Activated naive CD4-positive, alpha-beta T cell treated with anti-CD3 and anti-CD28 coated beads, Interleukin-2, amount 50 U/mL, for 16 hours (primary cell): ENCODE results near the gene SLC2A4.
A peak's percentile ranks its signal among the peaks of the same experiment; 100 is the strongest.
"Not testable (repeated sequence)": the region's sequence is repeated elsewhere in the genome, so short reads cannot be mapped to it uniquely, and the experiment has no call there.

Source experiments
- DNase-seq: peaks from one replicate; pipeline ENCODE4 v3.0.0-alpha.2; 2020

SLC2A4 gene

DNA sequence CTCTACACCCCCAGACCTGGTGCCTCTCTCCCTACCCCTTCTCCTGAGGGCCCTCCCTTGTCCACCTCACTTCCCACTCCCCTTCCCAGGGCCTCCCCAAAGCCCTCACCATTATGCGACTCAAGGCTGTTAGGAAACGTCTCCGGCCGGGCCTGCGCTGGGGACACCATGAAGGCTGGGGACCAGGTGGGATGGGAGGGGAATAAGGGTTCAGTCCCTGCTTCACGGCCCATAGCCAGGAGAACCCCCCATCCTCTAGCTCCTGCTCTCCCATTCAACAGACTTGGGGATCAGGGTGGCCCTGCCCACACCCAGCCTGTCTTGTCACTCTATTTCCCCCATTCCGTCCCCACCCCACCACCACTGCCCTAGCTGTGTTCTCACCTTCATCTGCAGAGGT is 45.5 kb downstream of the SLC2A4 start:
- no peak for DNase-seq

DNA sequence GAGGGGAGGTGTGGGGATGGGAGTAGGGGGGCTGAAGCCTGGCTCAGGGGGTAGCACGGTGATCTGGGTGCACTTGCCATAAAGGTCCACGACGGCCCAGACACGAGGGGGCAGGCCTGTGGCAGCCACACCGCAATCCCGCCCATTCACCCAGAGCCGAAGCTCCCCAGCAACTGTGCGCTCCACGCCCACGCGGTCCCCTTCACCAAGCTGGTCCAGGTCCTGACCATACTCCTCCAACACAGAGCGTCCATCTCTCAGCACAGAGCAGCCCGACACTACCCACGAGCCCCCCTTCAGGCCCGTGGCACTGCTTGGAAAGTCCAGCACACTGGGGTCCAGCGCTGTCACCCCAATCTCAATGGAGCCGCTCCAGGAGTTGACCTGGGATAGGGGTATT is 46.0 kb downstream of the SLC2A4 start:
- no peak for DNase-seq

DNA sequence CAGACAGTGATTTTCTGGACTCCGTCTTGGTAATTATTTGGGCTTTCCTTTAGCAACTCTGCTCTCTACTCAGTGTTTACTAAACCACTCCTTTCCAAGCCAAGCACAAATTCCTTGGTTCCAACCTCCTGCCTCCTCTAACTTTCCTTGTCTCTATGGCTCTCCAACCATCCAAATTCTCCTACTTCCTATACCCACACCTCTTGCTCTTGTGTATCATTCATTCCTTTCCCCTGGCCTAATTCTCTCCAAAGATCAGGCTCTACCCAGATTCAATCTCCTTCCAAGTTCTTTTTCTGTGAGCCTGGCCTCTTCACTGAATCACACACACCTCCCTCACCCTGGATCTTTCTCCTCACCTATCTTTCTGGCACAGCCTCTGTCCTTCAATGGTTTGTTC is 46.5 kb downstream of the SLC2A4 start:
- DNase-seq, result no peak

DNA sequence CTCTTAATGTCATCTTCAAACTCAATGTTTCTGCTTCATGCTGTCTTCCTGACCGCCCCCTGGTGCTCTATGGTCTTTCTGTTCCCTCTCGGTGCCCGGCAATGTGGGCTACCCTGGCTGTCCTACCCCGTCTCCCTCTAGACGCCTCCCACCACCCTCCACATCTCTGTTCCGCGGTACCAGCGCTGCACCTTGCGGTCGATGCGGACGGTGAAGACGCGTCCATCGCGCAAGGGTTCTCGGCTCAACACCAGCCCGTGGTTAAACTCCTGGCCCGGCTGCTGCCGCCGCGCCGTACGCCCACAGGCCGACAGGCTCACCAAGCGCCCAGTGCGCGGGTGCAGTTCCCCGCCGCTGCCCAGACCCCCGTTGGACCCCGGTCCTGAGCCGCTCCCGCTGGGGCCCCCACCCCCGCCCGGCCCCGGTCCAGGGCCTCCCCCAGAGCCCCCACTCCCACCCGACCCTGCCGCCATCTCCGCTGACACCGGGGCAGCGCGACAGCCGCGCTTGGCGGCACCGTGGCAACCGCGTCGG is 47.4 kb downstream of the SLC2A4 start, which contains the start of gene NEURL4:
NEURL4 (minus strand) TSS at position 496 of the 534 bp plus-strand sequence; CDS start at position 473, 23 bp downstream.
- DNase-seq, result no peak

DNA sequence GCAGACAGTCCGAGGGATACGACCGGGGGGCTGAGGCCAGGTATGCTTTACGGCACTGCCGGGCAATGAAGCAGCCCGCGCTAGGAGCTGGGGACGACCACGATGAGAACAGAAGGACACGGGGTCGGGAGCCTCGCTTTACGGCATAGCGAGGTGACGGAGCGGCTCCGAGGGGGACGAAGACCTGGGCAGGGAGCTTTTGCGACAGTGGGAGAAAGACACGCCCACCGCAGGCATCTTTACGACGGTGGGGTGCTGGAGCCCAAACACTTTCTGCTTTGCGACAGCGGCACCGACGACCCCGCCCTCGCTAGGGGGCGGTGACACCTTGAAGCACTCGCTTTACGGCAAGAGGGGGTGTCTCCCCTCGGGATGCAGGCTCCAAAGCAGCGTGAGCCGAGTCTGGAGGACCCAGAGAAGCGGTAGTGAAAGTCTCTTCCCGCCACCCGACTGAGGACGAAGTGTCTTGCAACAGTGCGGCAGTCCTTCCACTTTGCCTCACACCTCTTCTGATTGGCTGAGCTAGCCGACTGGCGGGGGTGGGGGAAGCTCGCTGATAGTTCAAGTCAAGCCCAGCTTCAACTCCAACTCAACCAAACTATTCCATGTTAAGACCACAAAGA is 48.0 kb downstream of the SLC2A4 start:
- peak; percentile 96 for DNase-seq

DNA sequence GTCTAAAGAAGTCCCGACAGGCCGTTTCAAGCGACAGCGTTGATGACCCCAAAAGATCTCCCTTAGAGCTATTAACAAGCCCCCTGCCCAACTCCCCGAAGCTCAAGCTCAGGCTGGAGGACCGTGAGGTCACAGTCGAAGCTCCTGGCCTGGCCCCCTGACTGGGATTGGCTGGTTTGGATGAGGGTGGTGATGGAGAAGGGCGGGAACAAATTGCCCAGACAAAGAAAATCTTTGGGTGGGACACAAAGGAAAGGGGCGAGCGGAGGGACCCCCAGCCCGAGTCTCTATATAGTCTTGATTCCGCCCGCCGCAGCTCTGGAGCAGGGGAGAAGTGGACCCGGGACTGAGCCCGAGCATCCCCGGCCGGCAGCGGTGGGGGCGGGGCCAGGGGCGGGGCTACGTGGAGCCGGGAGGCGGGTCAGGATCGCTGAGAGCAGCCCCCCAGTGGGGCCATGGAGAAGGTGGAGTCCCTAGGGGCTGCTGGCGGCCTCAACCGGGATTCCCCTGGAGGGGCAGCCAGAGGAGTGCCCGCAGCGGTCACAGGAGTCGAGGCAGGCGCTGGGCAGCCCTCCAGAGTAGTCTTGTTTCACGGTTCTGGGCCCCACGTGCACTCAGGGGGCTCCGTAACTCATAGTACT is 48.6 kb downstream of the SLC2A4 start:
- peak; percentile 83 for DNase-seq

DNA sequence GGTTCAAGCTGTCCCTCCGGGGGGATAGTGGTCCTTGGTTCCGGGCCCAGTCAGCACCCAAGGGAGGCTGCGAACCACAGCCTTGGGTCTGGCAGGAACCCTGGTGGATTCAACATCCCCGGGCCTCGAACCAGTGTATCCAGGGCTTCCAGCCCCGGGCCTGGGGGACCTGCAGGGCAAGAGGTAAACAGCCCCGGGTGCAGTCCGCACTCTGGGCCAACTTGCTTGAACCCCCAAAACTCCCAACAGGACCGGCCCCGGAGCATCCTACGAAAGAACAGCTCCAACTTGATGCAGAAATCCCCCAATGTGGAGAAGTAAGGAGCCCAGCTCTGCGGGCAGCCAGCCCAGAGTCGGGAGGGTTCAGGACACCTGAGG is 49.1 kb downstream of the SLC2A4 start:
- DNase-seq, result peak; percentile 12

DNA sequence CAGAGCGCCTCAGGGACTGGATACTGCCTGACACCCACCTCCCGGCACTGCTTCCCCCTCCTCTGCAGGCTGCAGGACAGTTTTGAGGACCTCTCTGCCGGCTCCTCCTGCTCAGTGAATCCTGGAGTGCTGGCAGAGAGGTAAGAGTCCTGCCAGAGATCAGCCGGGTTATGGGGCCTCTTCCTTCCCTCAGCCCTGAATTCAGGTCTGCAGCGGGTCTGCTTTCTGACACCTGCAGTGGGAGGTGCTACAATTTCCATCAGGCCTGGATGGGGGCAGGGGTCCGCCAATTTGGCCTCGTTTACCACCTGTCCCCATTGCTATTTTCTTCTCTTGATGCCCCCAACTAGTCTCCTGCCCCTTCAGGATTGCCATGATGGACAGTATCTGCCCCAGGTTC is 50.6 kb downstream of the SLC2A4 start:
- DNase-seq, result no peak

DNA sequence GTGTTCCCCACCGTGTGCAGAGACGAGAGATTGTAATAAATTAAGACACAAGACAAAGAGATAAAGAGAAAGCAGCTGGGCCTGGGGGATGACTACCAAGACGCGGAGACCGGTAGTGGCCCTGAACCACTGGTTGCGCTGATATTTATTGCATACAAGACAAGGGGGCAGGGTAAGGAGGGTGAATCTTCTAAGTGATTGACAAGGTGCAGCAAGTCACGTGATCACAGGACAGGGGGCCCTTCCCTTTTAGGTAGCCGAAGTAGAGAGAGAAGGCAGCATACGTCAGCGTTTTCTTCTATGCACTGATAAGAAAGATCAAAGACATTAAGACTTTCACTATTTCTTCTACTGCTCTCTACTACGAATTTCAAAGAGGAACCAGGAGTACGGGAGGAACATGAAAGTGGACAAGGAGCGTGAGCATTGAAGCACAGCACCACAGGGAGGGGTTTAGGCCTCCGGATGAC is 51.1 kb downstream of the SLC2A4 start:
- not testable (repeated sequence) for DNase-seq

DNA sequence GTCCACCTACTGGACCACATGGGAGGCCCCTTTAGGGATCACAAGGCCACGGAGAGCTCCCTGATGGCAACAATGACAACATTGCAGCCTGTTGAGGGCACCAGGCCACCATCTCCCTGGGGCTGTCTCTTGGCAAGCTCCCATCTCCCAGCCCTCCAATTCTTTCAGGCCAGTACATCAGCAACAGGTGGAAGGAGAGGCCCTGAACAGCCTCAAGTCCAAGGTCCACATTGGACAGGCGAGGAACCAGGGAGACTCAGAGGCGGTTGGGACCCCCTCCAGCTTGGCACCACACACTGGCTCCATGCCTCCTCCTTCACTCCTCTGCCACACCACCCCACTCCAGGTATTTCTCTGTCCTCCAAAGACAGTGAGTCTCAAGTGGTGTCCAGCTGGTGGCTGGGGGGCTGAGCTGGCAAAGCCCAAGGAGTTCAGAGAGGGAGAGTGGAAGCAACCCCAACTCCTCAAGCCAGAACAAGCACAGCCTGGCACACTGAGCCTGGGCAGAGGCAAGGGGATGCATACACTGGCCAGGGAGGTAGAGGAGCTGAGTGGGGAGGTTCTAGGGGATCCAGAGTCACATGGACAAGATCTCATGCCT is 53.5 kb downstream of the SLC2A4 start:
- DNase-seq, result no peak

DNA sequence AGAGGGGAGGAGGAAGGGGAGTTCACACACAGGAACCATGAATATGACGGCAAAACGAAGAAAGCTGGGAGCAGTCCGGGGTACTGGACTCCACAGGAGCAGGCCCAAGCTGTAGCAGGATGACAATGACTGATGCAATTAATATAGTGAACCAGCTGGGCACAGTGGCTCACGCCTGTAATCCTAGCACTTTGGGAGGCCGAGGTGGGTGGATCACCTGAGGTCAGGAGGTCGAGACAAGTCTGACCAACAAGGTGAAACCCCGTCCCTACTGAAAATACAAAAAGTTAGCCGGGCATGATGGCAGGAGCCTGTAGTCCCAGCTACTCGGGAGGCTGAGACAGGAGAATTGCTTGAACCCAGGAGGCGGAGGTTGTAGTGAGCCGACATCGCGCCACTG is 54.2 kb downstream of the SLC2A4 start:
- not testable (repeated sequence) for DNase-seq

DNA sequence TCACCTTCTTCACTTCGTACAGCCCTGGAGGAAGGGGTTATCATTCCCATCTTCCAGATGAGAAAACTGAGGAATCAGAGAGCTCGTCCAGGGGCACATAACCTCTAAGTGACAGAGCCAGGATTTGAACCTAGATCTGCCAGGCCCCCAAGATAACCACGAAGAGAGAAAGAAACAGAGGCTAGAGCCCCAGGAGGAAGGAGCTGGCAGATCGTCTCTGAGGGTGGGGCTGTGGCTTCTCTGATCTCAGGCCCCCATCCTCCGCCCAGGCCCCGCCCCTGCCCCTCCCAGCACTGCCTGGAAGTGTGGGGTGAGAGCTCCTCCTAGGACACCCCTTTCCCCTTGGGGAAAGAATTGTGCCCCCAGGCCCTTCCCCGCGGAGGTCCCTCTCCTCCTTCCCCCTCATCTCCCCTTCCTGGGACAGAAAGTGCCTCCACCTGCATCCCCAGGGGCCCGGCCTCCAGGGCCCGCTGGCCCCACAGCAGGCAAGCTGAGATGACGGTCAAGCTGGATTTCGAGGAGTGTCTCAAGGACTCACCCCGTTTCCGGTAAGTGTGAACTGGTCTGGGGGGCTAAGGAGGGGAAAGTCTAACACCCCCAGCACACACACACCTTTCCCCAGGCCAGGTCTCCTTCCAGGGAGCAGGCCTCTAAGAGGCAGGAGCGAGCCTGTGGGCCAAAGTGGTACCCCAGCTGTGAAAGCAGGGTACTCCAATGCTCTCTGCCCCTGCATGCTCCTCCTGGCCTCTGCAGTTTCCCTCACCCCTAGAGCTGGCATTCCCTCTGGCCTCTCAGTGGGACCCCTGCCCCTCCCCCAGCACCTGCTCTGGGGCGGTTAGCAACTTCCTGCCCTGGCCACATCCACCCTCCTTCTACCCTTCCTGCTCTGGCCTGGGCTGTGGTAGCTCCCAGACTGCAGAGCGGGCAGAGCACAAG is 55.0 kb downstream of the SLC2A4 start, which contains the start of gene ACAP1:
ACAP1 (plus strand) TSS at position 290 of the 936 bp plus-strand sequence; CDS start at position 496, 206 bp downstream.
- DNase-seq, result peak; percentile 83

DNA sequence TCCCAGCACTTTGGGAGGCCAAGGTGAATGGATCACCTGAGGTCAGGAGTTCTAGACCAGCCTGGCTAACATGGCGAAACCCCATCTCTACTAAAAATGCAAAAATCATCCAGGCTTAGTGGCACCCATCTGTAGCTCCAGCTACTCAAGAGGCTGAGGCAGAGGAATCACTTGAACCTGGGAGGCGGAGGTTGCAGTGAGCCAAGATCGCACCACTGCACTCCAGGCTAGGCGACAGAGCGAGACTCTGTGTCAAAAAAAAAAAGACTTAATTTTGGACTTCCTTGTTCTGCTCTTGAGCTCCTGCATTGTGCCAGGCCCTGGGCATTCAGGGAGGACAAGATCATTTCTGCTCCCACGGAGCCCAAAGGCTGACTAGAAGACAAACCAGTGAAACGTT is 56.1 kb downstream of the SLC2A4 start:
- DNase-seq, result not testable (repeated sequence)
